Measurements from ENCODE around the gene P3H2.
"Not testable (repeated sequence)": the region's sequence is repeated elsewhere in the genome, so short reads cannot be mapped to it uniquely, and the experiment has no call there.

Gene P3H2

DNA sequence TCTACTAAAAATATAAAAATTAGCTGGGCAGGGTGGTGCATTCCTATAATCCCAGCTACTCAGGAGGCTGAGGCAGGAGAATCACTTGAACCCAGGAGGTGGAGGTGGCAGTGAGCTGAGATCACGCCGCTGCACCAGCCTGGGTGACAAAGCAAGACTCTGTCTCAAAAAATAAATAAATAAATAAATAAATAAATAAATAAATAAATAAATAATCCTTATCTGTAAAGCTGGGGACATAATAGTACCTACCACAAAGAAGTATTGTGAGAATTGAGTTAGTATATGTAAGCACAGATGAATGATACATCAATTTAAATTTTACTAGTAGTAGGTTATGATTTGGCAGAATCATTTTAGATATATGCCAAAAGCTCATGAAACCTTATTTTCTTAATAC lies 41.5 kb downstream of the P3H2 start:
- not testable (repeated sequence) for DNase-seq

DNA sequence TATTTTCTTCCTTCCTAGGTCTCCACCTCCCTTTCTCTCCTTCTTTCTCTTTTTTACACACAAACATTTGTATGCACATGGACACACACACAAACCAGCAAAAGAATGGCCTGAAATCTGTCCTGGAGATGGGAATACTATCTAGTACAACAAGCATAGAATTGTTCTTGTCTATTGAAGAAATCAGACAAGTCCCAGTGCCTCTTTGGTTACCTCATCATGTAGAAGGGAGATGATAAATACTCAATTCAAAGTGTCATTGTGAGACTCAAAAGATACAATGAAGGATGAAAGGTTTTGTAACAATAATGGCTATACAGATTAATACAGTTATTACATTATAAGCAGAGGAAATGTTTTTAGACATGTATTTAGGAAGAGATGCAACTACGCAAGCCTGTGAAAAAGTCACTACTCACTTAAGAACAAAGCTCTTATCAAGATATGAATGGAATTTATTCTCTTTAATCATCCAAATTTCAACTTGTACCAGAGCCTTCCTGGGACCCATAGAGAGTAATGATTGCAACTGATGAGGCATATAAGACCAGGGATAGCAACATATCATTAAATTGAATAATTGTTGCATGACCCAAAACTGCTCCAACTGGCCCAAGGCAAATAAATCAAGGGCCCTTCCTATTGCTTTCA lies 43.2 kb downstream of the P3H2 start:
- no peak for DNase-seq

DNA sequence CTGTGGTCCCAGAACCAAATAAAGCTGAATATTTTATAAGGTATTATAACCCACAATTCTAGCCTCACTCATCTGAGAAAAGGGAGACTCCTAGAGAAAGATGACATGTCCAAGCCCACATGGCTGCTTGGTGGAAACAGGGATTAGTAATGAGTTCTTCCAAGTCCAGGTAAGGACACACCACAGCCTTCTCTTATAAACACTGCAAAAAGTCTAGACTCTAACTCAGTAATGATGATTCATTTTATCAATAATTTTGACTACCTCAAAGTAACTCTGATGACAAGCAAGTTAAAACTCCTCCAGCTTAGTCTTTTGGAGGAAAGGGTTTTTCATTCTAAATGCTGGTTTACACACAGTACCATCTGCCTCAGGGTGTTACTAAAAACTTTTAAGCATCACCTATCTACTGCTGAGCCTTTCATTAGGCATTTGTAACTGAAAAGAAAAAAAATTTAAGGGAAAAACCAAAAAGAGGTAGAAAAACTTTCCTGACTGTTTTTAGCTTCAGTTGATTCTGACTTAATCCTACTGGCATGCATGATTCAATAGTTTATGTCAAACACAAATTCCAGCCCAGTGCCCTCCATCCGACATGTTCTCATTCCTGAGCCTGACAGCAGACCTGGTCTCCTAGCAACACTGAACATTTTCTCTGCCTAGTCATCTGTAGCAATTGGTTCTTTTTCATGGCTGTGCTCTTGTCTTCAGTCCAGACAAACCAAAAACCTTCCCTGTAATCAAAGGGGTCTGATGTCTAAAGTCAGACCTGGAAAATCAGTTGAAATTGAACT lies 43.9 kb downstream of the P3H2 start:
- DNase-seq, result peak; percentile 94

DNA sequence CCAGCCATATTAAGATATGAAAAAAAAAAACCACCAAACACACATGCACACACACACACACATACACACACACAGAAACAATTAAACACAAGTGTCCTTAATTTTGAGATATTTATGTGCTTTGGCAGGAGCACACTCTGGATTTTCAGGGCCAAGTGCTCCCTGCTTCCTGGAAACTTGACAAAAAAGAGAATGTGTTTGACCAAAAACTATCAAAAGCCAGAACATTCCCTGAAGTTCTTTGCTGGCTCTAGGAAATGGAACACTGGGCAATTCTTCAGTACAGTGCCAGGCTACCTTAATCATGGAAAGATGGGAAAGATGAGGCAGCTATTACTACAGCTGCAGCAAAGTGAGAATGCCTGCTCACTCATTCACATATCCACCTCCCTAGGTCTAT lies 44.6 kb downstream of the P3H2 start:
- no peak for DNase-seq

DNA sequence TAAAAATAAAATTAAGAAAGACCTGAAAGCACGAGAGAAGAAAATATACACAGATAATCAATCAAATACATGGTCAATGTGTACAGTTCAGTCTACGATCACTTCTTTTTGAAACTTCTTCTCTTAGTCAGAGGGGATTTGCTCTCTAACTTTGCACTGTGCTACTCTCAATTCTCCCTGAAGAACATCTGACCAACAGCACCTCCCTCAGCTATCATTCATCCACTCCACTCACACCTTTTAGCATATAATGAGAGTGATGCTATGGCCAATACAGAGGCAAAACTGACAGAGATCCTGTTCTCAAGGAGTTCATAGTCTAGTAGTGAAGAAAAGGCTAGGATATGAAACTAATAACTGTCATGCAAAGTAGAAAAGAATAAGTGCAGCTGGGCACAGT lies 45.9 kb downstream of the P3H2 start:
- no peak for DNase-seq

DNA sequence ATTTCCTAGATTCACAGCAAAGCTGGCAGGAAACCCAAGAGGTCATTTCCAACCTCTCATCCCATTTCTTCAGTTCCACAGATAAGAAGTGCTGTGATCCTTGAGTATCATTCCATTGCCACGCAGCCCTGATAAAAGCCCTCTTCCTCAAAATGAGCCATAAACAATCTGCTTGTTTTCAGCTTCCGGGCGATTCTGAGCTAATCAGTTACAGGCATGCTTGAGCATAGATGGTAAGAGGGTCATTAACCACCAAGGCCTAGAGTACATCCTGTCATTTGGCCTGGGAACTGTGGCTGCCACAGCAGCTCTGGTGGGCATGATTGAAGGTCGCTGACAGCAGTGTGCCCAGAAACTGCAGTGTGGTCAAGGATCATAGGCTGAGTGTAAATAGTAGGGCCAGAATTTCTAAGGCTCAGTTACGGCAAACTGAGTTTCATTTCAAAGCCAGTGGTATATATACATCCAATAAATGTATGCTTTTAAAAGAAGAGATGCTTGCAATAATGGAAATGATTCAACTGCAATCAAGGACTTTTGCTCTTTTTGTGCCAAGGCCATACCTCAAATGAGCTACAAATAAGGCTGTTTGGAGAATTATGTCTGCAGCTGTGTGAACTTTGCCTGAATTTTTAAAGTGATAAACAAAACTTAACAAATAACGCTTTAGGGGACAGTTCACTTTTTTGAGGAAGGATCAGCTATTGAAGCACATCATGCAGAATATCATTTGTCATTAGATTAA lies 47.3 kb downstream of the P3H2 start:
- DNase-seq, result no peak

DNA sequence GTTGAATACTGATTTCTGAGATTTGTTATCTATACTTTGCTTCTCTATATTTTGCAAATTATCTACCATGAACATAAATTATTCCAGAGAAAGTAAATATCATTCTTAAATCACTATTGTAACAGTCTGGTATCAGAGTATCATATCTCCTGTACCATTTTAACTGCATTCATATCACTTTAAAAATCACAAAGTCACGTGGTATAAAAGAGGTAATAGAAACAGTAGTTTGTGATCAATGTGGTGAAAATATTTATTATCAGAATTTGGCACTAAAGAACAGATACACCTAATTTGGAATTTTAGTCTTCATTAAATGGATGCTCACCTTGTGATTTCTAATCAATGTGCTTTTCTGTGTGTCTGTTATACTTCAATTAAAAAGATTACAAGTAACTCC lies 47.8 kb downstream of the P3H2 start:
- DNase-seq, result no peak

DNA sequence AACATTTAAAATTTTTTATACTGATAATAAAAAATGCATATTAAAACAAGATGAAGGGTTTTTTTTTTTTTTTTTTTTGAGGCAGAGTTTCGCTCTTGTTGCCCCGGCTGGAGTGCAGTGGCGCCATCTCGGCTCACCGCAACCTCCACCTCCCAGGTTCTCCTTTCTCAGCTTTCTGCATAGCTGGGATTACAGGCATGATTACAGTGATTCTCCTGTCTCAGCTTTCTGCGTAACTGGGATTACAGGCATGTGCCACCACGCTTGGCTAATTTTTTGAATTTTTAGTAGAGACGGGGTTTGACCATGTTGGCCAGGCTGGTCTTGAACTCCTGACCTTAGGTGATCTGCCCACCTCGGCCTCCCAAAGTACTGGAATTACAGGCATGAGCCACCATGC lies 48.8 kb downstream of the P3H2 start:
- DNase-seq, result not testable (repeated sequence)

DNA sequence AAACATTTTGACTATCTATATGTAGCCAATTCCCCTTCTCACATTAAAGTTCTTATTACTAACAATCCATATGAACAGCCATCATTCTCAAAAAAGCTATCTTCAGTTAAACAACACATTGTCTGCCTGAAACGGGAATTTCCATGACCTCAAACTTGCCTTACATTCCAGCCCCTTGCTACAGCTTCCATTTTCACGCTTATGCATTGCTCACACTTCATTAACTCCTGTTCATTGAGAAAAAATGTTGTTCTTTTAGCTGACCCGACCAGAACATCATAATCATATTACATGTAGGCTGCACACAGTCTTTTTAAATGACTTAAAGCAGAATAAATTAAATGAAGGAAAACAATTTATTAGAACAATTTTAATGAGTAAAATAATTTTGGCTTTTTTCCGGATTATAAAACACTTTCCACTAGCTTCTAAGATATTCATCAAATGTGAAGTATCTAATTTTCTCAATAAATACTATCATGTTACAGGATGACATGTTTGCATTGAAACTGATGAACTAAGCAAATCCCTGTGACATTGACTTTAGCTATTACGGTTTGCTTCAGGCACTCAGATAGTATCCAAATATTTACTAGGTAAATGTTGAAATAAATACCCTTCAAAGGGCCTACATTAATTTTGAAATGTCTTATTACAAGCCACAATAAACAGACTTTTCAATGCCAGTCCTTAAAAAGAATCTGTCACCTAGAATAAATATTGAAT lies 49.9 kb downstream of the P3H2 start:
- peak; percentile 87 for DNase-seq

DNA sequence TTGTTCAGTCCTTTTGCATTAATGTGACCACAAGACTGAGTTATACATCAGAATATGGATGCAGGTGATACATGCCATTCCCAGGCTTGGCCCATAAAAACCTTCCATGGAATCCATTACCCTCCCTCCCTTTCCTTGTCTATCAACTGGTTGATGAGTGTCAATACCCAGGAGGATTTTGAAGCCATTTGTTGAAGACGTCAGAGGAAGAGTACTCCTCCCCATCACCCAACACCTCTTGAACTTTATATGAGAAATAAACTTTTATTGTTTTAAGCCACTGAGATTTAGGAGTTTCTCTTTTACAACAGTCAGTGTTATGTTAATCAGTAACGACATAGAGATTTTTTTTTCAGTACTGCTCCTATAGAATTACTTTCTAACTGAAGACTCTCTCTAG lies 55.5 kb downstream of the P3H2 start:
- DNase-seq, result no peak

DNA sequence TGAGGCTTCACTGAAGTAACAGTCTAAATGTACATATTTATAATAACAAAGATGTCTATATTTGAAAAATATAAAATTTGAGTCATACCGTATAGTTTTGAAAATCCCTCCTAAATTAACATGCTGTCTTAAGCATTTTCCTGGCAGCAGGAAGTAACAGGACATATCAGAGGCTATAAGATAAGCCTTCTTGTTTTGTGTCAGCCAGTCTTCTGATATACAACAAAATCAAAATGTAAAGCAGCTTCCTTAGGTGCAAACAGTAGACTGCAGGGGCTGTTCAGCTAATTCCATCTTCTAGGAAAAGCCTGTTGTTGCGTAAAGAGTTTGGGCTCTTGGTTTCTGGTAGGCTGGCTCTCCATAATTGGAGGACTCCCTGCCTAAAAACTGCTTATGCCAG lies 56.0 kb downstream of the P3H2 start:
- no peak for DNase-seq

DNA sequence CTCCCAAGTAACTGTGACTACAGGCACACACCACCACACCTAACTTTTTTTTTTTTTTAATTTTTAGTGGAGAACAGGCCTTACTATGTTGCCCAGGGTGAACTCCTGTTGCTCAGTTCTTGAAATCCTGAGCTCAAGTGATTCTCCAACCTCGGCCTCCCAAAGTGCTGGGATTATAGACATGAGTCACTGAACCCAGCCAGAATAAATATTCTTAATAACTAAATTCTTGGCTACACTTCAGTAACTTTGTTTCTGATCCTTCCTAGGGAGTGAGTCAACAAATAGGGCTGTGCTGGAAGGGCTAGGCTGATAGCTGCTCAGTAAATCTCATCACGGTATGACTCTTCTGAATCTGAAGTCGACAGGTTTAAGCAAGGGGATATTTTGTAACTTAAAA lies 56.6 kb downstream of the P3H2 start:
- no peak for DNase-seq

DNA sequence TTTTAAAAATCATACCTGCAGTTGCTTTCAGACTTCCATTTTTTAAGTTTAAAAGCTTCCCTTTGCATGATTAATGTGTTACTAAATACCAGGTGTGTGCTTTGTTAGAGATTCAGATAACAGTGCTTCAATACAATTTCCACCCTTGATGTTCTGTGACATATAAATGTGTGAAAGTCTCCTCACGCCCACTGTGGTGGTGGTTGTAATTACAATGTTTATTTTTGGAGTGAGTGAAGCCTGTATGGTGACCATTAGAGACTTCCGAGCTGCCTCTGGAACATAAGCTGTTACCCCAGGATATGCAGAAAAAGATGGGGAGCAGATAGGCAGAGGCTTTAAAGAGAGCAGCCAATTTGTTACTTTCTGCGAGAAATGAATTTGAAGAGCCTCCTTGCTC lies 57.2 kb downstream of the P3H2 start:
- no peak for DNase-seq

DNA sequence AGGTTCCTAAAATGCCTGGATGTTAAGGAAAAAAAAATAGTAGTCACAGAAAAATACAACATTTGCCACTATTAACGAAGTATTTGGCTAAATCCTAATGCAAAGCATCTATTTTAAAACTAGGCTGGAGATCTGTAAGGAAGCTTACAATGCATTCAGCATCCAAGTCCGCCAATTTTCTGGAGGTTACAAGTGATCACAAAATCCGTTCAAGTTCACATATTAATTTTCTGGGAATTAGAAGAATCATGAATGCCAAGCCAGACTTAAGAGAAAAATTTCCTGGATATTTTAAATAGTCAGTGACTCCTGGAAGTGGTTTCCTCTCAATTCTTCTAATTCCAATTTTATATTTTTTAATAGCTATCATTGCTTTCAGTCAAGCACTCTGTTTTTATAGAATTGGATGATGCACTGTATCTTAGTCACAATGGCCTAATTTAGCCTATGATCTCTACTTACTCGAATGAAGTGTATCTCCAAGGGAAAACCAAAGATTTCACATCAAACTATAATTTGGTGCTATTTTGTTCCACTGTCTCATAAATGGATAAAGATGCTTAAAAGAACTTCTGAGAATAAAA lies 60.4 kb downstream of the P3H2 start:
- DNase-seq, result no peak

DNA sequence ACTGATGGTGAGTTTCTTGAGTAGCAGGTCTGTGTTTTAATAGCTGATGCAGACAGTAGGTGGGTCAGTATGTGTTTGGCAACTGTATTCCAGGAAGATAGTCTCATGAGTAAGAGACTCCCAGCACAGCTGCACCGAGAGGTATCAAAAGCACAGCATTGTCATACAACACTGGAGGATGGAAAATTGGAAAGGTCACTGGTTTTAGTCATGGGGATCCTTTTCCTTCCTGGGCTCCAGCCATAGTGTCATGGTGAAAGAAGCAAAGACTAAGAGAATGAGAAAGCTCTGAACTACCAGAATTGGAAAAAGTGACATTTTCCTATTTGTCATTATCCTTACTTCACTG lies 61.5 kb downstream of the P3H2 start:
- DNase-seq, result no peak

DNA sequence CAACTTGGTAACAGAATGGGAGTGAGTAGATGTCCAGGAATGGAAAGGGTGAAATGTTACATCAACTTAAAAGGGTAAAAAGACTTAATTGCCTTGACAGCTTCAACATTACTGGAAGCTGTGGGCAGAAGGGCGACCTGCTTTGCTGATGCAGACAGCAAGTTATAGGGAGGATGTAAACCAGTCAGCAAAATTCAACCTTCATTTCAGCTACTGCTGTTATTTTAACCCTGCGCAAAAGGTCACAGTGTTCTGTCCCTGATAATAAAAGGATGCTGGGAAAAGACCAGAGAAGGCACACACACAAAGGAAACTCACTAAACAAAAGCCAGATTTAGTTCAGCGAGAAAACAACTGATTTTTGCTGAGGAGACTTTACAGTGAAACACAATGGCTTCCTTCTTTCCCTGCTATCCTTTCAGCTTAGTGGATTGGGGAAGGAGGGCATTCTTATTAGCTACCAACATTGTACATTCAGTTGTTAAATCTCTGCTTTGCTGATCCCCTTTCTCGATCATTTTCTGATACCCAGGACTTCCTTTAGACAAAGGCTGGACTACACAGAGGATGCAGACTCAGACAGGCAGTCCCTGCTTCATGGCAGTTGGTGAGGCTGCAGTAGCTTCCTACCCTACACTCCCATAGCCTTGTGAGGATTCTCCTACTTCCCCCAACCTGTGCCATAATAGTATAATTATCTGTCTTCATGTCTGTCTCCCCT lies 62.0 kb downstream of the P3H2 start:
- DNase-seq, result peak; percentile 67

DNA sequence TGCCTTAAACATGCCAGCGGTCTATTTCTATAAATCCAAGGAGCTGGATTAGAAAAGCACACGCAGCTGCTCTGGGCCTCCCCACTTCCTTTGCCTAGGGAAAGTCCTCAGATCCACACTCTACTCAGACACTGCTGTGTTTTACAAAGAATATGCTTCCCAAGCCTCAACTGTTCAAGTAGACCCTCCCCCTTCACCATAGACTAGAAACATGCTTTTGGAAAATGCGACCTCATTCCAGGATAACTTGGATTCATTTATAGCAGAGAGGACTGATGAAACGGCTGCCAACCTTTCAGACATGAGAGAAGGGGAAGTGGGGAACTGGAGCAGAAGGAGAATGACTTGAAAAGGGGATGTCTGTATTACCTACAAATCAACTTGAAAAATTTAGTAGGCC lies 64.0 kb downstream of the P3H2 start:
- no peak for DNase-seq

DNA sequence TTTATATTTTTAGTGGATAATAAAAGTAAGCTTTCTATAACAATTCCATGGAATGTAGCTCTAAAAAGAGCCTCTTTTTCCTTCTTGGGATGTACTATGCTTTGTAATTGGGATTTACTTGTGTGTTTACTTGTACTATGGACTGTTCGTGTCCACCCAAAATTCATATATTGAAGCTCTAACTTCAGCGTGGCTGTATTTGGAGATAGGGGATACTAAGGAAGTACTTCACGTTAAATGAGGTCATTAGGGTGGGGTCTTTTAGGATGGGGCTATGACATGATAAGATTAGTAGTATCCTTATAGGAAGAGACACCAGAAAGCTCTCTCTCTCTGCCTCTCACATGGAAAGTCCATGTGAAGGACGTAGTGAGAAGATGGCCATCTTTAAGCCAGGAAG lies 64.9 kb downstream of the P3H2 start:
- DNase-seq, result no peak

DNA sequence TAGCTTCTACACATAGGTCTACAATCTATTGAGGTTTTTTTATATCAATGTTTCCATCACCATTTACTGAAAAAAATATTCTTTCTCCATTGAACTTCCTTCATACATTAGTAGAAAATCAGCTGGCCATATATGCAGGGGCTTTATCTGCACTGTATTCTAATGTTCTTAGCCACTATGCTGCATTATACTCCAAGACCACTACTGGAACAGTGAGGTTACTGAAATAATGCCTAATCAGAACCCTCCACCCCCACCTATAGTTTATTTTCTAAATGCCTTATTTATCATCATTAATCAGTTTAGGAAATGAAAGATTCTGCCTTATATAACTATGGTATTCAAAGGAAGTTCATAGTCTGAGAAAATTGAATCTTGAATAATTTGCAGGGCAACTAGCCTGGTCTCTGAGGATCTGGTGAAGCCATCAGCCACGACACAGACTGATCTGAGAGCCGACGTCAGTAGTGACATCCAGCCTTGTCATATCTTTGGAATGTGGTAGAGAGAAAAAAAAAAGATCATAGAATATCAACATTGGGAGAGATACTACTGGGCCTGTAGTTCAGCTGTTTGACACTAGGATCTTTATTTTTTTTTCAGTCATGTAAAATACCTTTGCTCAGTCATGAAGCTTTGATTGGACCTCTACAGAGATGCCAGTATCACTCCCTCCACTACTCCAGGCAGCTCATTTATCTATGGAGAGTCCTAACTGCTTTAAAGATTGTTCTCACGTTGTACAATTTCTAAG lies 66.6 kb downstream of the P3H2 start:
- DNase-seq, result no peak

DNA sequence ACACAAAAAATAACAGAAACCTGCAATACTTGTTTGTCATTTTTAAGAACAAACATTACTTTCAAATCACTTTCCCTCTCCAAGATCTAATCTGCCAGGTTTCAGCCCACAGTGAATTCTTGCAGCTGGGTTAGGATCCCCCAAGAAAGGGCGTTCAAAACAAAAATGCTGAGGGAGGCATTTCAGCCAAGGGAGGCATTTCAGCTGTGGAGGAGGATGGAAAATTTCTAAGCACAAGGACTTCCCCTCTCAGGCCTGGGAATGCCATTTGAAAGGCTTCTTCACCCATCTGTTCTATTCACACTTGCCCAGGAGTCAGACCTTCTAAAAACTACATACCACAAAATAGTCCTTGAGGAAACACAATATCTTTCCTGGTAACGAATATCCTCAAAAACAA lies 69.1 kb downstream of the P3H2 start:
- DNase-seq, result no peak

DNA sequence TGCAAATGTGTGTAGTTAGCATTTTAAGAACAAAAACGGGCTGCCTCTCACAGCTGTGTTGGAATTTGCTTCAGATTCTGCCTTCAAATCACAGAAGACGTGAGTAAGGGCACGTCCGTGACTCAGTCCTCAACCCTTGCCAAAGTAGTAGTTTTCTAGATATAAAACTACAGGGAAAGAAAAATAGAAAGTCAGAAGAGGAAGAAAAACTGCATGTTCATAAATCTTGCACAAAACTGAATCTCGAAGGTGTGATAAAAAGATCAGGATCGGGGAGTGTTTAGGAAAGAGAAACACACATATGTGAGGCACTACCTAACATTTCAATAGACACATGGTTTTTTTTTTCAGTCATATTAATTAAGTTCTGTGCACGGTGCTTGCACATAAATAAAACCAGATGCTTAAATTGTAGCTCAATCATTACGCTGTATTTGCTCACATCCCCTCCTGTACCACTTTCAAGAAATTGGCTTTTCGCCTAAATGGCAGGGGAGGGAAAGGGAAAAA lies 71.7 kb downstream of the P3H2 start:
- DNase-seq, result peak; percentile 49

Measured in eye (tissue), 1 donor.